Right lung (tissue), 10 donors: Measurements from ENCODE around the gene APOL2. TPM values are rescaled to one million over a fixed set of nuclear protein-coding genes. Genes with fewer than 3 reads are reported as not detected.
"Not testable (repeated sequence)": the region's sequence is repeated elsewhere in the genome, so short reads cannot be mapped to it uniquely, and the experiment has no call there.

ENCODE experiments used
- DNase-seq, 2 donors: peaks; one replicate each; pipeline ENCODE4 v3.0.0-alpha.2; 2013
- long read RNA-seq, 8 donors: transcript quantifications; one replicate each; lab custom pipeline, GENCODE V29; 2026
- polyA plus RNA-seq, 5 donors: library from polyadenylated mRNA; unstranded; fragments of 120-200 nt; gene quantifications; one replicate each; pipeline versions ENCODE4 v1.2.1 to v1.2.3, GENCODE V29; 2013; ENCODE audit warnings: inconsistent platforms in 1 of 5, low replicate concordance in 1 of 5; ENCODE audit not compliant: insufficient read length in 5 of 5, insufficient read depth in 1 of 5

Gene APOL2
- polyA plus RNA-seq = 10 to 100 TPM; 28.9 to 32.7 (median 29.9) TPM
- long read RNA-seq, donor 1, transcript APOL2-202 (5 exons, 2,551 nt) = major isoform, 6 of 6 reads
- long read RNA-seq, donor 1, partial matches to known transcripts = 0 of 6 reads
- long read RNA-seq, donor 1, other reads (novel, unspliced or antisense) = 0 of 6 reads
- long read RNA-seq, donor 2, partial matches to known transcripts = 0 of 2 reads
- long read RNA-seq, donor 2, other reads (novel, unspliced or antisense) = 0 of 2 reads
- long read RNA-seq, donor 3 = 0 reads
- long read RNA-seq, donor 4, partial matches to known transcripts = 0 of 1 reads
- long read RNA-seq, donor 4, other reads (novel, unspliced or antisense) = 0 of 1 reads
- long read RNA-seq, donor 5, partial matches to known transcripts = 0 of 3 reads
- long read RNA-seq, donor 5, other reads (novel, unspliced or antisense) = 0 of 3 reads
- long read RNA-seq, donor 6, transcript APOL2-202 (5 exons, 2,551 nt) = major isoform, 5 of 50 reads
- long read RNA-seq, donor 6, partial matches to known transcripts = 45 of 50 reads
- long read RNA-seq, donor 6, other reads (novel, unspliced or antisense) = 0 of 50 reads
- long read RNA-seq, donor 7, partial matches to known transcripts = 7 of 8 reads
- long read RNA-seq, donor 7, other reads (novel, unspliced or antisense) = 0 of 8 reads
- long read RNA-seq, donor 8 = 0 reads

- peak; percentile 83 to 88 for DNase-seq
These were observed at the start of gene APOL2 for GRCh38 chr22:36239401-36240171. Gene APOL2, minus strand, starts transcription at chr22:36239527. Its CDS starts 6,365 bp downstream, at chr22:36233162.

- no peak for DNase-seq
These were observed 49.5 kb upstream of the APOL2 start for GRCh38 chr22:36288571-36289405.

- no peak for DNase-seq
These were observed 48.7 kb upstream of the APOL2 start for GRCh38 chr22:36287881-36288515.

- peak; percentile 35 to 55 for DNase-seq
These were observed 47.0 kb upstream of the APOL2 start for GRCh38 chr22:36286096-36286957.

- no peak for DNase-seq
These were observed 46.2 kb upstream of the APOL2 start for GRCh38 chr22:36285545-36285944.

- no peak for DNase-seq
These were observed 45.7 kb upstream of the APOL2 start for GRCh38 chr22:36285017-36285416.

- no peak for DNase-seq
These were observed 44.8 kb upstream of the APOL2 start for GRCh38 chr22:36284171-36284571.

- DNase-seq = no peak
These were observed 43.1 kb upstream of the APOL2 start for GRCh38 chr22:36282328-36282831.

- DNase-seq = no peak
These were observed 42.5 kb upstream of the APOL2 start for GRCh38 chr22:36281781-36282327.

GRCh38 chr22:36280379-36280778 is 41.1 kb upstream of the APOL2 start:
- DNase-seq = no peak

- no peak for DNase-seq
These were observed 39.9 kb upstream of the APOL2 start for GRCh38 chr22:36279219-36279666.

- no peak for DNase-seq
These were observed 38.4 kb upstream of the APOL2 start for GRCh38 chr22:36277482-36278291.

- no peak for DNase-seq
These were observed 35.2 kb upstream of the APOL2 start for GRCh38 chr22:36274531-36274930.

- not testable (repeated sequence) for DNase-seq
These were observed 32.6 kb upstream of the APOL2 start for GRCh38 chr22:36271951-36272350.

GRCh38 chr22:36271231-36271630 is 31.9 kb upstream of the APOL2 start:
- not testable (repeated sequence) for DNase-seq

- DNase-seq = no peak
These were observed 28.7 kb upstream of the APOL2 start for GRCh38 chr22:36267896-36268485.

GRCh38 chr22:36267058-36267457 is 27.7 kb upstream of the APOL2 start:
- no peak for DNase-seq
